Activated T-cell treated with anti-CD3 and anti-CD28 coated beads, Interleukin-2, amount 50 U/mL, for 24 hours (primary cell): Measurements from ENCODE around the gene TMEM250.

ENCODE experiments used
- DNase-seq: peaks from one replicate; pipeline ENCODE4 v3.0.0-alpha.2; 2020
- H3K27ac Mint-ChIP-seq: 2 replicates; pipeline ENCODE4 v1.8.0; 2020; ENCODE audit warnings: mild to moderate bottlenecking, mixed read lengths
- H3K27me3 Mint-ChIP-seq: 2 replicates; pipeline ENCODE4 v1.8.0; 2020; ENCODE audit warnings: mixed read lengths
- H3K36me3 Mint-ChIP-seq: 2 replicates; pipeline ENCODE4 v1.8.0; 2020; ENCODE audit warnings: low read depth, mixed read lengths
- H3K4me1 Mint-ChIP-seq: 2 replicates; pipeline ENCODE4 v1.8.0; 2020; ENCODE audit warnings: low read depth, mixed read lengths
- H3K4me3 Mint-ChIP-seq: 2 replicates; pipeline ENCODE4 v1.8.0; 2020; ENCODE audit warnings: mild to moderate bottlenecking, moderate library complexity, mixed read lengths
- H3K9me3 Mint-ChIP-seq: 2 replicates; pipeline ENCODE4 v1.8.0; 2020; ENCODE audit warnings: mixed read lengths

The TMEM250 gene

DNA sequence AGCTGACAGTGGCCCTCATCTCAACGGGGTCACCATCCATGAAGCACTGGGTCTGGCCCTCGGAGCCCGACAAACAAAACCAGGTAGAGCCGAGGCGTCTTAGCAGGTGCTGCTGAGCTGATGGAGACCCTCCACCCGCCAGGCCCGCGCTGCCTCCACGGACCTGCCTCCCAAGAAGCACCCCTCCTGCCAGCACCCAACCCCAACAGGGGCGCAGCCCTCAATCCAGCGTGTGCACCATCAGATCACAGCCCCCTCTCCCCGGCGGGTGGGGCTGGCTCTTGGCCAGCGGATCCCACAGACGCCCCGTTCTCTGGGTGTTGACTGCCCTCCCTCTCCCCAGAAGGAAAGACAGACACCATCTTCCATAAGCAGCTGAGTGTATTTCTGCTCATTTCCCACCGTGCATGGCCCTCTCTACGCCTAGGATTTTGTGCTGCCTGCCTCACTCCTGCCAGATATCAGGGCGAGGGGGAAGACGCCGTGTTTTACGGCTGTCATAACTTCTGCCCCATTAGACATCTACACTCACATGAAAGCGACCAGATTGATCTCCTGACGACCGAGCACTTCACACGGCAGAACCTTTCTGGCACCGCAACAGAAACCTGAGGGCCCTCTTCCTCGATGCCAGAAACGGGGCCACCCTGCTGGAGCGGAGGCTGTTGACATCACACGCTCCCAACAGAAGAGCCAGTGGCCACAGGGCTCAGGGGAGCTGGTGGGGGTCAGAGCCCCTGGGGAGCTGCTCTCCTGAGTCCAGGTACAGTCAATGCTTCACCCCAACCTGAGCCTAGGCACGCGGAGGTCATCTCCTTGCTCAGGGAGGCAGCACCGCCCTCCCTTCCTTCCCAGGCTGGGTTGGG is 35.9 kb downstream of the TMEM250 start:
- Mint-ChIP-seq H3K36me3 (peaks cover 2% of the 10 kb centered on the region), H3K27me3 (no peaks in the 10 kb centered on the region), H3K4me3 (no peak overlapping the region), H3K9me3 (no peaks in the 10 kb centered on the region), H3K4me1 (peaks cover 6% of the 10 kb centered on the region), H3K27ac (no peak overlapping the region)
- DNase-seq: no peak

DNA sequence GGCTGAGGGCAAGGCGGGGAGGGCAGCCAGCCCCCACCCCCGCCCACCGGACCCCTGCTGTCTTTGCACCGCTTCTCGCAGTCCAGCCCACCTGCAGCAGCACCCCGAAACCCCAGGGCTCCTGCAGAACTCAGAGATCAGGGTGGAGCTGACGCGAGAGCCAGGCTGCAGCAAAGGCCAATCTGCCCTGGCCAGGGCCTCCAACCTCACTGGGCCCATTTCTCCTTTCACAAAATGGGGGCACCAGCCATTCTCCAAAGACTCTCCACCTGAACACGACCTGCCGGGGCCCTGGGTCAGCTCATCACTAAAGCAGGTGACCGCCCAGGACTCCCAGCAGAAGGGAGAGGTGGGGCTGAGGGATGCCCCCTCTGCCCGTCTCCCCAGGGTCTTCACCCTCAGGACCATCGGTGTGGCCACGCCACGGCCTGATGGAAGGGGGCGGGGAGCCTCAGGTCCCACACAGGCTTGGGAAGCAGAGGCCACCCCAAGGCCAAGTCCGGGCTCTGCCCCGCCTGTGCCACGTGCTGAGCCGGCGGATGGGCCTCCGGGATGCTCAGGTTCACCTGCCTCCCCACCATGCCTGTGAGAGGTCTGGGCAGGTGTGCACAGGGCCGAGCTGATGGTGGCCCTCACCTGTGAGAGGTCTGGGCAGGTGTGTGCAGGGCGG is 36.7 kb downstream of the TMEM250 start:
- Mint-ChIP-seq H3K36me3 (peaks cover 2% of the 10 kb centered on the region), H3K9me3 (no peaks in the 10 kb centered on the region), H3K4me1 (peaks cover 8% of the 10 kb centered on the region), H3K27ac (no peak overlapping the region), H3K27me3 (no peaks in the 10 kb centered on the region), H3K4me3 (no peak overlapping the region)
- no peak for DNase-seq

DNA sequence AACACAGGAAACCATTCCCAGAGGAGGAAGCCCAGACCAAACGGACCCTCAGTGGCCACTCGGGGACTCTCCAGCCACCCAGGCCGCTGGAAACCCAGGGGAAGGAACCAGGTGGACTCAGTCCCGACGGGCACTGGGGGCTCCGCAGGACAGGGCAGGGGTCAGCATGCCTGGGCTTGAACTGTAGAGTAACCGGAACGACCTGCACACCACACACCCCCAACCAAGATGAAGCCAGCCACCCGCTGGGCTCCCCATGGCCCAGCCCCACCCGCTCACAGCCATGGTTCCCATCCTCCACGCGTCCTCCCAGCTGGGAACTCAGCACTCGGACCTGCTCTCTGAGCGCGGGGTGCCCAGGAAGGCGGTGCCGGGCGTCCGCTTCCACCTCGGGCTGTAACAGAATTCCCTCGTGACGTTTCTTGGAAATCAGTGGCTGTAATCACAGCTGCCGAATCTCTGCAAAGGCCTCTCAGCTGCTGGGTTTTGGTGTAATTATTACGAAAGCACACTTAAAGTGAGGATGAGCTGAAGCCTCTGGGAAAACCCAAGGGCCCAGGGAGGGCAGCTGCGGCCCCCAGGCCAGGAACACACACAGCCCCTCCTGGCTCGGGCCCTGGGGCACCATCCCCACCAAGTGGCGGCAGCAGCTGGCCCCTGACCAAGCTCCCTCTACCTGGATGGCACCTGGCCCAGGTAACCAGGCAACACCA is 37.4 kb downstream of the TMEM250 start:
- Mint-ChIP-seq H3K27me3 (no peaks in the 10 kb centered on the region), H3K27ac (no peak overlapping the region), H3K4me1 (peaks cover 12% of the 10 kb centered on the region), H3K4me3 (no peak overlapping the region), H3K9me3 (no peaks in the 10 kb centered on the region), H3K36me3 (peaks cover 2% of the 10 kb centered on the region)
- DNase-seq: no peak

DNA sequence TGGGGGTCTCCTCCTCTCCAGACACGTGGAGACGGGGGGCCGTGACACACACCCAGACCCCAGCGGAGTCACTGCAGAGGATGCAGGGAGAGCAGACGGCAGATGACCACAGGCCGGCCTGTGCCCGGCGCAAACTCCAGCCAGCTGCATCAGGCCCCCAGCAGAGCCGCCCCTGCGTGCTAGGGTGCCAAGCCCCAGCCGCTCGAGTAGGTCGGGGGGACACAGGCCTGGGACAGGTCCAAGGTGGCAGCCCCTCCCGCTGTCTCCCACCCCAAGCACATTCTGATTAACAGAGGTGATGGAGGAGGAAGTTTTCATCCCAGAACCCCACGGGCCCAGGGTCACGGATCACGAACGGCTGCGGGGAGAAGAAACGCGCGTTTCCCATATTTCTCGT is 38.0 kb downstream of the TMEM250 start:
- Mint-ChIP-seq H3K9me3 (no peaks in the 10 kb centered on the region), H3K4me3 (no peak overlapping the region), H3K27me3 (no peaks in the 10 kb centered on the region), H3K4me1 (peaks cover 18% of the 10 kb centered on the region), H3K36me3 (peaks cover 2% of the 10 kb centered on the region), H3K27ac (no peak overlapping the region)
- DNase-seq: no peak

DNA sequence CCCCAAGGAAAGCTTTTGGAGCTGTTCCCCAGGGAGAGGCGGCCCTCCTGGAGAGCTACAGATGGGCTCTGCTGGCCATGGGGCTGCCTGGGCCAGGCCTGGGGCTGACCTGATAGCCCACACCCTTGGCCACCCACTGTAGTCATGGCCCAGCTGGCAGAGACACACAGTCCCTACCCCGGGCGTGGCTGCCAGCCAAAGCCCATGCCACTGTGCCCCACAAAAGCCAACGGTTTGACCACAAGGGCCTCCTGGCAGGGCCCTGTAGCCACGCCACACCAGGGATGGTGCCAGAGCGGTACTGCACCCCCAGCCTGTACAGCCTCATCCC is 38.8 kb downstream of the TMEM250 start:
- Mint-ChIP-seq H3K4me1 (peaks cover 19% of the 10 kb centered on the region), H3K27me3 (no peaks in the 10 kb centered on the region), H3K27ac (no peak overlapping the region)

DNA sequence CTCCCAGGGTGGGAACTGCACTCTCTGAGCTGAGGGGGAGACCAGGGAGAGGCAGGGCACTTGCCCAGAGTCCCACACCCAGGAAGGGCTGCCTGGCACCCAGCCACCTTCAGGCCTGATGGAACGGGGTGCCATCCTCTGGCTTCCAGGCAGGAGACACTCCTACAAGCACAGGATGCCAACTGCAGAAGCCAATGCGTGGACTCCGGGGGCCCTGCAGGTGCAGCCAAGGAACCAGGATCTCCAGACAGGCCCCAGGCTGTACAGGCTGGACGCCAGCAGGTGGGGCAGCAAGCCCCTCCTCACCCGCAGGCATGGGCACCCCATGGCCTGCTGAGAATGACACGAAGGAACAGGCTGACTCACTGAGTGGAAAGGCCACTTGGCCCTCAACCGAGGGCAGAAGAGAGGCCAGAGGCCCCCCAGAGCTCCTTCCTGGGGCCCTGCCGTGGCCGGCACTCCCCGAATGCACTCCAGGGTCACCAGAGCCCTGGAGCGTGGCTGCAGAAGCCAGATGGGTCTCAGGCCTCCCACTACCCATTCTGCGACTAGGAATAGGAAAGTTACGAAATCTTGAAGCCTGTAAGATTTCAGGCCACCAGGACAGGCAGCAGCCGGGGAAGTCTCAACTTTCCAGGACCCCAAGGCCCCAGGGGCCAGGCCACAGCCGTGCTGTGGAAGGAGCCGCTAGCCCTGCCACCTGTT is 39.3 kb downstream of the TMEM250 start:
- Mint-ChIP-seq H3K27me3 (no peaks in the 10 kb centered on the region), H3K4me1 (peaks cover 16% of the 10 kb centered on the region), H3K27ac (no peak overlapping the region), H3K36me3 (peaks cover 3% of the 10 kb centered on the region), H3K9me3 (no peaks in the 10 kb centered on the region), H3K4me3 (no peak overlapping the region)
- DNase-seq: no peak

More for the DNA sequence above, 38.8 kb downstream of the TMEM250 start:
- Mint-ChIP-seq H3K36me3 (peaks cover 2% of the 10 kb centered on the region), H3K4me3 (no peak overlapping the region), H3K9me3 (no peaks in the 10 kb centered on the region)
- DNase-seq: no peak

DNA sequence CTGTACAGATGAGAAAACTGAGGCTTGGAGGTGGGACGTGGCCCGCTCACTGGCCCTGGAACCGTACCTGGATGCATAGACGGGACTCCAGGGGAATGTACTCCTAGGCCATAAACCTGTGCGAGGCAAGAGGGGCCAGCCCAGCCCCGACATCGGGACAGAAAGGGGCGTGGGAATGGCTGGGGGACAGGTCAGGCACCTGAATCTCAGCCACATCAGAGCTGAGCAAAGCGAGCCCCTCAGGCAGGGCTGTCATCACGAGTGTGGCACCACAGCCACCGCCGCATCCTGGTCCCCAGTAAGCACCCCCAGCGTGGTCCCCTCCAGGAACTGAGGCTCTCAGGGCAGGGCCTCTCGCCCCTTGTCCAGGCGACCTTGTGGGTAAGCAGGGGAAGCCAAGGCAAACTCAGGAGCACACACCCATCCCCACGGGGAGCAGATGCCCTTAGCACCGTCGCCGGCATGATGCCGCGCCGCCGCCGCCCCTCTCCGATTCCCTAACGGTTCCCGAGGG is 40.1 kb downstream of the TMEM250 start:
- H3K27ac Mint-ChIP-seq: no peak overlapping the region
- no peaks in the 10 kb centered on the region for H3K27me3 Mint-ChIP-seq
- H3K4me3 Mint-ChIP-seq: no peak overlapping the region
- H3K36me3 Mint-ChIP-seq: peaks cover 2% of the 10 kb centered on the region
- no peaks in the 10 kb centered on the region for H3K9me3 Mint-ChIP-seq
- H3K4me1 Mint-ChIP-seq: peaks cover 15% of the 10 kb centered on the region
- no peak for DNase-seq

DNA sequence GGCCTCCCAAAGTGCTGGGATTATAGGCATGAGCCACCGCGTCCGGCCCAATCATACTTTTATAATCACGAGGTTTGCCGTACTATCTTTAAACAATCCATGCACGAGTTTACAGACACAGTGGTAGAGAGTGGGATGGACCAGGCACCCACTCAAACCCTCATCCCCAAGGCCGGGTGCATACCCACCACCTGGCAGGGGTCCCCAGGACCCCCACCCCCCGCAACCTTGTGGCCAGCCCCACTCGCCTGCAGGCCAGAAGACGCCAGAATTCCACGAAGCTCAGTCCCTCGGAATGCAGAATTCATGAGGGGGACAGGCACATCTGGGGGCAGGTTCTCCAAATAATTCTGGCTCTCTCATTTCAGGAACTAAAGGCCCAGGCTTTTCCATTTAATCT is 40.7 kb downstream of the TMEM250 start:
- H3K27ac Mint-ChIP-seq: no peak overlapping the region
- H3K4me1 Mint-ChIP-seq: peaks cover 15% of the 10 kb centered on the region
- H3K4me3 Mint-ChIP-seq: no peak overlapping the region
- peaks cover 2% of the 10 kb centered on the region for H3K36me3 Mint-ChIP-seq
- H3K9me3 Mint-ChIP-seq: no peaks in the 10 kb centered on the region
- DNase-seq: no peak
- H3K27me3 Mint-ChIP-seq: no peaks in the 10 kb centered on the region

DNA sequence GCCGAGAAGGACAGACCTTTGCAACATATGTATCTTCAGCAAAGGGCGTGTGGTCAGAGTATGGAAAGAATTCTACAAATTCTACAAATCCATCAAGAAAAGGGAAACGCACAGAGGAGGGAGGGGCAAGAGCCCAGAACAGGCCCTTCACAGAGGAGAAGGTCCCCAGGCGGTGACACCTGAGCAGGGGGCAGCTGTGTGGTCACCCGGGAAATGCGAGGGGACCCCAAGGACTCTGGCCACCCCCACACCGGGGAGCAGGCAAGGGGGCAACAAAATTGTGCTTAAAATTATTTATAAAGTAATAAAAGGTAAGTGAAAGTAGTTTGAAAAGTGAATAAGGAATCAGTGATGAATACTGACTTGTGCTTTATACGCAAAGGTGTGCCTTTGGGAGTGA is 41.2 kb downstream of the TMEM250 start:
- peaks cover 15% of the 10 kb centered on the region for H3K4me1 Mint-ChIP-seq
- no peaks in the 10 kb centered on the region for H3K27me3 Mint-ChIP-seq
- no peak overlapping the region for H3K4me3 Mint-ChIP-seq
- H3K9me3 Mint-ChIP-seq: no peaks in the 10 kb centered on the region
- H3K36me3 Mint-ChIP-seq: peaks cover 2% of the 10 kb centered on the region
- no peak for DNase-seq
- no peak overlapping the region for H3K27ac Mint-ChIP-seq

DNA sequence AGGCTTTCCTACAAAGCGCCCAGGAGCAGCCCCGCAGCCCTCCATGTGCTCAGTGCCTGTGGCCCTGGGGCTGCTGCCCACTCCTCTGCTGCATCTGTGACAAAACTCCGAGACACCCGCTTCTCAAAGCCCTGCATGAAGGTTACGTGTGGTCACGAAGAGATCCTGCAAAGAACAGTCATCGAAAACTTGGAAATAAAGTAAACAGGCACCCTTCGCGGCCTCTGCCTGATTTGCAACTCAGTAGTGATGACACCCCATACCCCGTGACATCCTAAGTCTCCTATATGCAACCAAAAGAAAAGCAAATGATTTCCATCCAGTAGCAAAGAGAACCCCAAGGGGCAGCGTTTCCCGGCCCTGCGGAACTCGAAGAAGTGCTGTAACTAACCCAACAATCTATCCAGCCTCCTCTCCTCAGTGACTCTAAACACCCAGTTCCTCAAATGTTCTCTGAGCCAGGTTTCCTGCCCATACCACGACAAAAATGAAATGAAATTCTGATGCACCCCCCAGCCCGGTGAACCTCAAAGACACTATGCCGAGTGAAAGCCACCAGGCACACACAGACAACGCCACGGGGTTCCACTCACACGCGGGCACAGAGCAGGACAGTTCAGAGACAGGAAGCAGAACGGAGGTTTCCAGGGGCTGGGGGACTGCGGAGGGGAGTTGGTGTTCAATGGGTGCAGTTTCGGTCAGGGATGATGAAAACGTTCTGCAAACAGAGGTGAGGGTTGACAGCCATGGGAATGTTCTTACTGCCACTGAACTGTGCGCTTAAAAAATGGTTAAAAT is 42.6 kb downstream of the TMEM250 start:
- peak overlapping the region; percentile 37 for H3K4me3 Mint-ChIP-seq
- H3K36me3 Mint-ChIP-seq: peaks cover 2% of the 10 kb centered on the region
- peaks cover 15% of the 10 kb centered on the region for H3K4me1 Mint-ChIP-seq
- H3K27me3 Mint-ChIP-seq: no peaks in the 10 kb centered on the region
- H3K9me3 Mint-ChIP-seq: no peaks in the 10 kb centered on the region
- peak overlapping the region; percentile 42 for H3K27ac Mint-ChIP-seq
- DNase-seq: no peak

DNA sequence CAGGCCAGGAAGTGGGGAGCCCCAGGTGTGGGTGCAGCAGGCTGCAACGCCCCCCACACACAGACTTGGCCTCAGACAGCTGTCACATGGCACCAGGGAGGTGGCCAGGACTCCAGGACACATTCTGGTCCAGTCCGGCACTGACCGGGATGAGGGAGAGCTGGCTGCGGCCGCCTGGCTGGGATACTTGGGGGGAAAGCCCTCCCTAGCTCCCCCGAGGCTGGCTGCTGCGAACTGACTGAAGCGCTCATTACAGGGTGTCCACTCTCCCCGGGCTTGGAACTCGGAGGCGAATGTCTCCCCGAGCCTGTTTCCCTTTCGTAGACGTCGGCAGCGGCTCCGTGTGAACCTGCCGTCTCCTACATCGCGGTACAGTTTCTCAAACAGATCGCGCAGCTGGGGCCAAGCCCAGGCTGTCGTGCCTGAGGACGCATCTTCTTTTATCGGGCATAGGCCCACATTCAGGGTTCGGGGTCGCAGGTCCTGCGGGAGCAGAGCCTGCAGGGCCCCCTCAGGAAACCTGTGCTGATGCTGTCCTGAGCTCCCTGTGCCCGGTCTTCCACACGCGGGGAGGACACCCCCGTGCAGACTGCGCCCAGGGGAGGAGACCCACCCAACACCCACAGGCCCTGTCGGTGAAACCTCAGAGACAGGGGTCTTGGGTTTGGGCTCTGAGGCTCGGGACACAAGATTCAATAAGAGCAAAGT is 43.4 kb downstream of the TMEM250 start:
- Mint-ChIP-seq H3K27ac (no peak overlapping the region), H3K4me3 (no peak overlapping the region), H3K4me1 (peaks cover 15% of the 10 kb centered on the region), H3K9me3 (no peaks in the 10 kb centered on the region), H3K36me3 (peaks cover 2% of the 10 kb centered on the region), H3K27me3 (no peaks in the 10 kb centered on the region)
- DNase-seq: no peak

DNA sequence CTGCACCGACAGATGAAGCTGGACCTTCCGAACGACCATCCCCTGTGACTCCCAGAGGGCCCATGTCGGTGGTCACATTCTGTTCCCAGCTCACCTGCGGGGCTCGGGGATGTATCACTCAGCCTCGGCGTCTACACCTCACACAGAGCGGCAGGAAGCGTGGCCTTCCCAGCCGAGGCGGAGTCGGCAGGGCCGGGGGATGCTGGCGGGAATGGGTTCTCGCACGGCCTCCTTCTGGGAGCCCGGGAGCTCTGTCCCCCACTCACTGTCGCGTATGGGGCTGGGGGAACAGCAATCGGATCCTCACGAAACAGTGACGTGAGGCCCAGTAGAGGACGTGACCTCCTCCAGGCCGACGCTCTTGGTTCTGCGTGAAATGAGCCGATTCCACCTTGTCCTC is 44.0 kb downstream of the TMEM250 start:
- Mint-ChIP-seq H3K4me3 (no peak overlapping the region), H3K27ac (no peak overlapping the region), H3K36me3 (peaks cover 2% of the 10 kb centered on the region), H3K4me1 (peaks cover 15% of the 10 kb centered on the region), H3K27me3 (no peaks in the 10 kb centered on the region), H3K9me3 (no peaks in the 10 kb centered on the region)
- no peak for DNase-seq
